ENCODE data around the gene HIBADH. TPM values are rescaled to one million over a fixed set of nuclear protein-coding genes. Genes with fewer than 3 reads are reported as not detected.
"Not testable (repeated sequence)": the region's sequence is repeated elsewhere in the genome, so short reads cannot be mapped to it uniquely, and the experiment has no call there.

Gene HIBADH
- total RNA-seq, 4 donors from 2014 or later = 18.0 to 74.8 (median 41.2) TPM

GRCh38 chr7:27680610-27681009 is 17.9 kb upstream of the HIBADH start:
- no peaks in the 10 kb centered on the region for H3K27me3 ChIP-seq
- no peak overlapping the region for H3K27ac ChIP-seq
- 92% methylated on average over 1 of the region's 1 CpG; no CpG with 5 or more reads in 1 of the 2 donors for WGBS, 2 donors (ENCODE audit: low coverage in 1 of 2)
- no peaks in the 10 kb centered on the region for H3K36me3 ChIP-seq
- intact Hi-C loops (cut with DNase I; ENCODE audit: low total_unique reads) (no loop called here), in situ Hi-C loops (cut with MboI; ENCODE audit: low pct_ligation_motif_present in 1 of 4, low pct_unique_long_range_greater_than_20kb in 1 of 4, low sequenced_read_pairs in 3 of 4) (no loop called here)
- H3K4me3 ChIP-seq = no peak overlapping the region
- peaks cover 0 to 18% (median 13%) of the 10 kb centered on the region in 4 donors for H3K4me1 ChIP-seq
- no peaks in the 10 kb centered on the region for H3K9me3 ChIP-seq
- DNase-seq = no peak
- TF ChIP-seq CTCF (IDR thresholded peaks at IDR 0.05) (no peak), POLR2A (IDR thresholded peaks at IDR 0.05) (no peak), POLR2AphosphoS5 (IDR thresholded peaks at IDR 0.05) (no peak), EP300 (IDR thresholded peaks at IDR 0.05; ENCODE audit: low read depth) (no peak)

DNA sequence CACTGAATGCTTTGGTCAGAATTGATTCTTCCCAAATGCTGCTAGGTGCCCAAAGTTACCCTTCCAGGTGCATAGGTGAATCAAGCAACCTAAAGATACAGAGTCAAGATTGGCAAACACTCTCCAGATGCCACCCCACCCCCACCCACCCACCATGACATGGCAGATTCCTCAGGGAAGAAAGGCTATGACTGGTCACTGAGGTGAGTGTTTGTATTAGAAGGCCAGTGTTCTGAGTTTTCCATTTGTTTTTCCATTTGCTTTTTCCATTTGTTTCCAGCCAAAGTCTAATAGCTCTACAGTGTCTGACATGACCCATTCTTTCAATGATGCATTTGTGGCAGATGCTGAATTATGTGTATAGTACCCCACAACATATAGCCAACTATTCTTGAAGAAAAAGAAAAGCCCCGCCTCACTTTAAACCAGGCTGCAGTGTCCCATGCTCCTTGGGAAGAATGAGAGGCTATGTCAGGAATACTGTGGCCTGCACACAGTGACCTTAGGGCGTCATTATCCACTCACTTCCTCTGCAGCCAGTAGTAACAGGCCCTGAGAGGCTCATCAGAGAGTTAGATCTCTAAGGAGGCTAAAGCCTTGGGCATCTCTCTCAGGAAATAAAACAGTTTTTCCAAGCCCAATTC is 16.1 kb upstream of the HIBADH start:
- DNase-seq = no peak
- no peaks in the 10 kb centered on the region for H3K27me3 ChIP-seq
- WGBS, 2 donors (ENCODE audit: low coverage in 1 of 2) = 84% methylated on average over 2 of the region's 2 CpGs; no CpG with 5 or more reads in 1 of the 2 donors
- intact Hi-C loops (cut with DNase I; ENCODE audit: low total_unique reads) = no loop called here
- H3K4me3 ChIP-seq = no peak overlapping the region
- H3K36me3 ChIP-seq = no peaks in the 10 kb centered on the region
- H3K4me1 ChIP-seq = peaks cover 0 to 18% (median 13%) of the 10 kb centered on the region in 4 donors
- TF ChIP-seq POLR2A (IDR thresholded peaks at IDR 0.05) = no peak
- TF ChIP-seq POLR2AphosphoS5 (IDR thresholded peaks at IDR 0.05) = no peak
- no peak for TF ChIP-seq CTCF (IDR thresholded peaks at IDR 0.05)
- no peak for TF ChIP-seq EP300 (IDR thresholded peaks at IDR 0.05; ENCODE audit: low read depth)
- no peaks in the 10 kb centered on the region for H3K9me3 ChIP-seq
- in situ Hi-C loops (cut with MboI; ENCODE audit: low pct_ligation_motif_present in 1 of 4, low pct_unique_long_range_greater_than_20kb in 1 of 4, low sequenced_read_pairs in 3 of 4) = no loop called here
- H3K27ac ChIP-seq = peak overlapping the region; percentile 63 to 85 (median 75)

GRCh38 chr7:27677912-27678612 is 15.4 kb upstream of the HIBADH start:
- H3K36me3 ChIP-seq = no peaks in the 10 kb centered on the region
- intact Hi-C loops (cut with DNase I; ENCODE audit: low total_unique reads) = no loop called here

GRCh38 chr7:27674126-27674525 is 11.4 kb upstream of the HIBADH start:
- intact Hi-C loops (cut with DNase I; ENCODE audit: low total_unique reads); H3K27ac ChIP-seq: not testable (repeated sequence)

More at GRCh38 chr7:27677912-27678612, 15.4 kb upstream of the HIBADH start:
- TF ChIP-seq CTCF (IDR thresholded peaks at IDR 0.05) = no peak
- peak; percentile 25 for TF ChIP-seq POLR2A (IDR thresholded peaks at IDR 0.05)
- peak; percentile 29 to 59 (median 49) for TF ChIP-seq POLR2AphosphoS5 (IDR thresholded peaks at IDR 0.05)
- Histone ChIP-seq H3K27me3 (no peaks in the 10 kb centered on the region), H3K4me1 (peaks cover 0 to 18% (median 13%) of the 10 kb centered on the region in 4 donors), H3K4me3 (no peak overlapping the region), H3K9me3 (no peaks in the 10 kb centered on the region), H3K27ac (peak overlapping the region; percentile 63 to 85 (median 75))
- in situ Hi-C loops (cut with MboI; ENCODE audit: low pct_ligation_motif_present in 1 of 4, low pct_unique_long_range_greater_than_20kb in 1 of 4, low sequenced_read_pairs in 3 of 4) = no loop called here
- 41 to 50% methylated on average over 2 to 3 of the region's 3 CpGs for WGBS, 2 donors (ENCODE audit: low coverage in 1 of 2)
- DNase-seq = peak; percentile 21

More at GRCh38 chr7:27674126-27674525, 11.4 kb upstream of the HIBADH start:
- H3K27me3 ChIP-seq; H3K9me3 ChIP-seq; H3K4me3 ChIP-seq; H3K36me3 ChIP-seq; in situ Hi-C loops (cut with MboI; ENCODE audit: low pct_ligation_motif_present in 1 of 4, low pct_unique_long_range_greater_than_20kb in 1 of 4, low sequenced_read_pairs in 3 of 4); DNase-seq: not testable (repeated sequence)
- WGBS, 2 donors (ENCODE audit: low coverage in 1 of 2) = 100% methylated on average over 3 of the region's 3 CpGs; no CpG with 5 or more reads in 1 of the 2 donors
- H3K4me1 ChIP-seq = peaks cover 0 to 18% (median 13%) of the 10 kb centered on the region in 4 donors
